ENCODE results near the gene PTPRT. TPM values are rescaled to one million over a fixed set of nuclear protein-coding genes. Genes with fewer than 3 reads are reported as not detected.

PTPRT gene
- polyA plus RNA-seq, 2 of the 4 experiments (the other 2 are of a cell fraction): not detected

DNA sequence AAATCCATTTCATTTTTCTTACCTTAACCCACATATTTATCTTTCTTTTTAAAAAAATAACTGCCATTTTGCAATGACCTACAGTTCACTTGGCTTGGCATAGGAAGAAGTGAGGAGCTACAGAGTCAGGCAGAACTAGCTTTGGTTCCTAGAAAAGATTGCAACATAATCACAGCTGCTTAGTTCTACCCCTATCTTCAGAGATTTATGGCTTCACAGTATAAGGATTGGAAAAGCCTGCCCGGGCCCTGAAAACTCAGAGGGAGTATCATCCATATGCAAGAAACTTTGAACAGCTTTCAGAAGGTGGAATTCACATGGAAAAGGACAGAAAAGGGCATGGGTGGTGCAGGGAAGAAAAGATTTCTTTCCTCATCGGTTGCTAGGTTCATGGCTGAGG is 797.3 kb downstream of the PTPRT start:
- no peak for FAIRE-seq
- Histone ChIP-seq H3K4me1 (no peaks in the 10 kb centered on the region), H3K27ac (no peak overlapping the region), H3K4me3 (no peak overlapping the region), H3K9me3 (0 out of 3 replicates have a peak, but pooled peaks cover 3% of the 10 kb centered on the region), H3K4me2 (no peak overlapping the region)
- TF ChIP-seq, protein P1, sequence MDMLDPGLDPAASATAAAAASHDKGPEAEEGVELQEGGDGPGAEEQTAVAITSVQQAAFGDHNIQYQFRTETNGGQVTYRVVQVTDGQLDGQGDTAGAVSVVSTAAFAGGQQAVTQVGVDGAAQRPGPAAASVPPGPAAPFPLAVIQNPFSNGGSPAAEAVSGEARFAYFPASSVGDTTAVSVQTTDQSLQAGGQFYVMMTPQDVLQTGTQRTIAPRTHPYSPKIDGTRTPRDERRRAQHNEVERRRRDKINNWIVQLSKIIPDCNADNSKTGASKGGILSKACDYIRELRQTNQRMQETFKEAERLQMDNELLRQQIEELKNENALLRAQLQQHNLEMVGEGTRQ (IDR thresholded peaks at IDR 0.05): no peak
- TF ChIP-seq HEYL (CRISPR knock-in tag; IDR thresholded peaks at IDR 0.05) (no peak), CEBPB (IDR thresholded peaks at IDR 0.05) (no peak), EHMT2 (IDR thresholded peaks at IDR 0.05; ENCODE audit: low read depth) (no peak)
- TF ChIP-seq, protein P2, sequence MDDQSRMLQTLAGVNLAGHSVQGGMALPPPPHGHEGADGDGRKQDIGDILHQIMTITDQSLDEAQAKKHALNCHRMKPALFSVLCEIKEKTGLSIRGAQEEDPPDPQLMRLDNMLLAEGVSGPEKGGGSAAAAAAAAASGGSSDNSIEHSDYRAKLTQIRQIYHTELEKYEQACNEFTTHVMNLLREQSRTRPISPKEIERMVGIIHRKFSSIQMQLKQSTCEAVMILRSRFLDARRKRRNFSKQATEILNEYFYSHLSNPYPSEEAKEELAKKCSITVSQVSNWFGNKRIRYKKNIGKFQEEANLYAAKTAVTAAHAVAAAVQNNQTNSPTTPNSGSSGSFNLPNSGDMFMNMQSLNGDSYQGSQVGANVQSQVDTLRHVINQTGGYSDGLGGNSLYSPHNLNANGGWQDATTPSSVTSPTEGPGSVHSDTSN (IDR thresholded peaks at IDR 0.05): no peak
- POLR2A ChIA-PET: no interaction called here
- DNase-seq (ENCODE audit: low read depth in 1 of 2, low spot score in 1 of 2): no peak
- 4% methylated on average over 2 of the region's 2 CpGs for WGBS (ENCODE audit: missing lambda C conversion rate)
- CTCF ChIA-PET: no interaction called here
- ATAC-seq: no peak

DNA sequence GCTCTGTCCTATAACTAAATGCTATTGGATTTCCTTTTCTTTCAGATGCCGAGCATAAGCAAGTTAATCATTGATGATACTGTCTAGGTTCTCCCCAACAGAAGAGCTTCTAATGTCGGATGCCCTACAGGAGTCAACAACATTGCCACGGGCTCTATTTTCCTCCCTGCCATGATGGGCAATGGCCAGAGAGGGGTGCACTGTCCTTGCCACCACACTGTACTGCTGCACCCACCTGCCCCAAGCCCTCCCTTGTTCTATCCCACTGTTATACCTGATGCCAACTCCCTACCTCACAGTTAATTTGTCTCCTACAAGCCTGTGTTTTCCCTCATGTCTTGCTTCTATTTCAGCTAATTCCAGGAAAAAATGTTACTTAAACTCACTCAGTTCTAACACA is 797.9 kb downstream of the PTPRT start:
- no peak overlapping the region for H3K4me3 ChIP-seq
- 0 out of 3 replicates have a peak, but pooled peaks cover 3% of the 10 kb centered on the region for H3K9me3 ChIP-seq
- H3K27ac ChIP-seq: no peak overlapping the region
- WGBS (ENCODE audit: missing lambda C conversion rate): 2% methylated on average over 3 of the region's 3 CpGs
- POLR2A ChIA-PET: no interaction called here
- H3K4me2 ChIP-seq: no peak overlapping the region
- CTCF ChIA-PET: interaction anchor here (0.8 kb wide), 1 partner anchor 11 kb away, joined by 3 read pairs; no protein-coding TSS in a partner anchor
- DNase-seq (ENCODE audit: low read depth in 1 of 2, low spot score in 1 of 2) (no peak), FAIRE-seq (no peak), ATAC-seq (no peak)
- no peaks in the 10 kb centered on the region for H3K4me1 ChIP-seq
- no peak for TF ChIP-seq EHMT2 (IDR thresholded peaks at IDR 0.05; ENCODE audit: low read depth)
- TF ChIP-seq BHLHE40 (IDR thresholded peaks at IDR 0.05; ENCODE audit: low read depth, low read length): no peak
- no peak for TF ChIP-seq HEYL (CRISPR knock-in tag; IDR thresholded peaks at IDR 0.05)
- TF ChIP-seq RARB (CRISPR knock-in tag; IDR thresholded peaks at IDR 0.05): no peak
- TF ChIP-seq EP300 (IDR thresholded peaks at IDR 0.05): no peak
- no peak for TF ChIP-seq HDAC2 (IDR thresholded peaks at IDR 0.05)
- TF ChIP-seq CHD2 (IDR thresholded peaks at IDR 0.05; ENCODE audit: low read length, partially characterized antibody): no peak
- TF ChIP-seq, protein P3, sequence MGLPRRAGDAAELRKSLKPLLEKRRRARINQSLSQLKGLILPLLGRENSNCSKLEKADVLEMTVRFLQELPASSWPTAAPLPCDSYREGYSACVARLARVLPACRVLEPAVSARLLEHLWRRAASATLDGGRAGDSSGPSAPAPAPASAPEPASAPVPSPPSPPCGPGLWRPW (IDR thresholded peaks at IDR 0.05): no peak
- TF ChIP-seq SREBF2 (IDR thresholded peaks at IDR 0.05): no peak
- no peak for TF ChIP-seq NPAS2 (CRISPR knock-in tag; IDR thresholded peaks at IDR 0.05; ENCODE audit: borderline replicate concordance)
- no peak for TF ChIP-seq HOXA7 (CRISPR knock-in tag; IDR thresholded peaks at IDR 0.05)
- TF ChIP-seq PHF8 (IDR thresholded peaks at IDR 0.05; ENCODE audit: borderline replicate concordance, low read depth): no peak
- TF ChIP-seq ESRRA (IDR thresholded peaks at IDR 0.05; ENCODE audit: borderline replicate concordance, low read length): no peak
- TF ChIP-seq, protein P4, sequence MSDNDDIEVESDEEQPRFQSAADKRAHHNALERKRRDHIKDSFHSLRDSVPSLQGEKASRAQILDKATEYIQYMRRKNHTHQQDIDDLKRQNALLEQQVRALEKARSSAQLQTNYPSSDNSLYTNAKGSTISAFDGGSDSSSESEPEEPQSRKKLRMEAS (IDR thresholded peaks at IDR 0.05): no peak
- no peak for TF ChIP-seq CBX2 (IDR thresholded peaks at IDR 0.05; ENCODE audit: borderline replicate concordance, low read depth)
- TF ChIP-seq SMC3 (IDR thresholded peaks at IDR 0.05): no peak

DNA sequence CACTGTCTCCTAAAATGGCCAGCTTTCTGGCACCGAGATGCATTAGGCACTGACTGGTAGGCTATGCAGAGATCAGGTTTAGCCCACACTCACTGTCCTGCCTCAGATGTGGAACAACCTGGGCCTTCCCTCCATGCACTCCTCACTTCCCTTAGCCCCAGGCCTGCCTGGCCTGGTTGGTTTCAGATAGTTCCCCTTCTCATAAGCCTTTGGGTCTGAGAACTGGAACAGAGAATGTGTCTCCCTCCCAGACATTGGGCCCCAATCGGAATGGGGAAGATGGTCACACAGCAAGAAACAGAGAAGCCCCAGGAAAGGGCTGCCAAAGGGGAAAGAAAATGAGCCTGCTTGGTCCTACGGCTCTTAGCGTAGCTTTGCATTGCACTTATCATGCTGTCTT is 809.4 kb downstream of the PTPRT start:
- Histone ChIP-seq H3K4me3 (no peak overlapping the region), H3K27ac (no peak overlapping the region), H3K9me3 (no peaks in the 10 kb centered on the region), H3K4me1 (no peaks in the 10 kb centered on the region), H3K4me2 (no peak overlapping the region)
- ATAC-seq (no peak), DNase-seq (ENCODE audit: low read depth in 1 of 2, low spot score in 1 of 2) (no peak), FAIRE-seq (no peak)
- 0% methylated on average over 4 of the region's 4 CpGs for WGBS (ENCODE audit: missing lambda C conversion rate)
- CTCF ChIA-PET: interaction anchor here (1.1 kb wide), 1 partner anchor 11 kb away, joined by 3 read pairs; no protein-coding TSS in a partner anchor
- POLR2A ChIA-PET: no interaction called here
- TF ChIP-seq EHF (CRISPR knock-in tag; IDR thresholded peaks at IDR 0.05): no peak
- no peak for TF ChIP-seq RFX5 (IDR thresholded peaks at IDR 0.05)
- TF ChIP-seq, protein P5, sequence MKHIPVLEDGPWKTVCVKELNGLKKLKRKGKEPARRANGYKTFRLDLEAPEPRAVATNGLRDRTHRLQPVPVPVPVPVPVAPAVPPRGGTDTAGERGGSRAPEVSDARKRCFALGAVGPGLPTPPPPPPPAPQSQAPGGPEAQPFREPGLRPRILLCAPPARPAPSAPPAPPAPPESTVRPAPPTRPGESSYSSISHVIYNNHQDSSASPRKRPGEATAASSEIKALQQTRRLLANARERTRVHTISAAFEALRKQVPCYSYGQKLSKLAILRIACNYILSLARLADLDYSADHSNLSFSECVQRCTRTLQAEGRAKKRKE (CRISPR knock-in tag; IDR thresholded peaks at IDR 0.05; ENCODE audit: low read depth): no peak
- no peak for TF ChIP-seq NFE2L2 (conservative IDR thresholded peaks at IDR 0.05; ENCODE audit: low read length)
- TF ChIP-seq, protein P6, sequence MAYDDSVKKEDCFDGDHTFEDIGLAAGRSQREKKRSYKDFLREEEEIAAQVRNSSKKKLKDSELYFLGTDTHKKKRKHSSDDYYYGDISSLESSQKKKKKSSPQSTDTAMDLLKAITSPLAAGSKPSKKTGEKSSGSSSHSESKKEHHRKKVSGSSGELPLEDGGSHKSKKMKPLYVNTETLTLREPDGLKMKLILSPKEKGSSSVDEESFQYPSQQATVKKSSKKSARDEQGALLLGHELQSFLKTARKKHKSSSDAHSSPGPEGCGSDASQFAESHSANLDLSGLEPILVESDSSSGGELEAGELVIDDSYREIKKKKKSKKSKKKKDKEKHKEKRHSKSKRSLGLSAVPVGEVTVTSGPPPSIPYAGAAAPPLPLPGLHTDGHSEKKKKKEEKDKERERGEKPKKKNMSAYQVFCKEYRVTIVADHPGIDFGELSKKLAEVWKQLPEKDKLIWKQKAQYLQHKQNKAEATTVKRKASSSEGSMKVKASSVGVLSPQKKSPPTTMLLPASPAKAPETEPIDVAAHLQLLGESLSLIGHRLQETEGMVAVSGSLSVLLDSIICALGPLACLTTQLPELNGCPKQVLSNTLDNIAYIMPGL (CRISPR knock-in tag; IDR thresholded peaks at IDR 0.05; ENCODE audit: borderline replicate concordance): no peak
- no peak for TF ChIP-seq ZSCAN20 (CRISPR knock-in tag; IDR thresholded peaks at IDR 0.05)
- no peak for TF ChIP-seq HOXB13 (CRISPR knock-in tag; IDR thresholded peaks at IDR 0.05; ENCODE audit: low read depth)
- no peak for TF ChIP-seq MAZ (IDR thresholded peaks at IDR 0.05; ENCODE audit: borderline replicate concordance, low read depth, low read length)
- TF ChIP-seq, protein P1 (IDR thresholded peaks at IDR 0.05): no peak
- TF ChIP-seq EHMT2 (IDR thresholded peaks at IDR 0.05; ENCODE audit: low read depth): no peak
- no peak for TF ChIP-seq ESRRA (IDR thresholded peaks at IDR 0.05; ENCODE audit: borderline replicate concordance, low read length)
- no peak for TF ChIP-seq FOSB (CRISPR knock-in tag; IDR thresholded peaks at IDR 0.05)
- no peak for TF ChIP-seq GATA3 (IDR thresholded peaks at IDR 0.05; ENCODE audit: borderline replicate concordance)
- no peak for TF ChIP-seq CBX8 (IDR thresholded peaks at IDR 0.05)
- no peak for TF ChIP-seq RAD21 (conservative IDR thresholded peaks at IDR 0.05 in 1 of 2, IDR thresholded peaks at IDR 0.05 in 1 of 2)

All from A549 (cell line).